ENCODE measurements around the gene MAPKAP1.

MAPKAP1 gene

GRCh38 chr9:125663127-125663526, 43.9 kb downstream of the MAPKAP1 start:
- no peak for DNase-seq

GRCh38 chr9:125660557-125660956, 46.5 kb downstream of the MAPKAP1 start:
- DNase-seq: no peak

GRCh38 chr9:125659954-125660353, 47.1 kb downstream of the MAPKAP1 start:
- no peak for DNase-seq

- no peak for DNase-seq
These were observed 47.7 kb downstream of the MAPKAP1 start for GRCh38 chr9:125659201-125659840.

- DNase-seq: no peak
These were observed 50.4 kb downstream of the MAPKAP1 start for GRCh38 chr9:125656560-125656959.

- no peak for DNase-seq
These were observed 51.2 kb downstream of the MAPKAP1 start for GRCh38 chr9:125655691-125656410.

- DNase-seq: no peak
These were observed 51.9 kb downstream of the MAPKAP1 start for GRCh38 chr9:125655066-125655633.

- no peak for DNase-seq
These were observed 52.9 kb downstream of the MAPKAP1 start for GRCh38 chr9:125654121-125654520.

- no peak for DNase-seq
These were observed 53.7 kb downstream of the MAPKAP1 start for GRCh38 chr9:125653325-125653724.

GRCh38 chr9:125652759-125653158, 54.2 kb downstream of the MAPKAP1 start:
- DNase-seq: no peak

- no peak for DNase-seq
These were observed 54.8 kb downstream of the MAPKAP1 start for GRCh38 chr9:125652233-125652594.

- DNase-seq: no peak
These were observed 55.3 kb downstream of the MAPKAP1 start for GRCh38 chr9:125651576-125652232.

GRCh38 chr9:125650271-125650737, 56.7 kb downstream of the MAPKAP1 start:
- no peak for DNase-seq

GRCh38 chr9:125649826-125650225, 57.2 kb downstream of the MAPKAP1 start:
- DNase-seq: no peak

- no peak for DNase-seq
These were observed 57.7 kb downstream of the MAPKAP1 start for GRCh38 chr9:125649315-125649714.

GRCh38 chr9:125648294-125648693, 58.7 kb downstream of the MAPKAP1 start:
- DNase-seq: no peak

- no peak for DNase-seq
These were observed 60.3 kb downstream of the MAPKAP1 start for GRCh38 chr9:125646621-125647100.

GRCh38 chr9:125646217-125646616, 60.8 kb downstream of the MAPKAP1 start:
- no peak for DNase-seq

- DNase-seq: no peak
These were observed 62.0 kb downstream of the MAPKAP1 start for GRCh38 chr9:125644819-125645507.

- no peak for DNase-seq
These were observed 64.7 kb downstream of the MAPKAP1 start for GRCh38 chr9:125642311-125642710.

- no peak for DNase-seq
These were observed 68.0 kb downstream of the MAPKAP1 start for GRCh38 chr9:125639057-125639456.

GRCh38 chr9:125638239-125639045, 68.6 kb downstream of the MAPKAP1 start:
- DNase-seq: no peak

Data from NCI-H2171 (cell line).